ENCODE data around the gene GPC4.

GRCh38 chrX:133359466-133359865 lies 55.8 kb downstream of the GPC4 start:
- TF ChIP-seq MAX (IDR thresholded peaks at IDR 0.05) = no peak
- no peak for TF ChIP-seq EGR1 (IDR thresholded peaks at IDR 0.05; ENCODE audit: low read depth in 2 of 2)
- TF ChIP-seq CTCF (IDR thresholded peaks at IDR 0.05; ENCODE audit: low read depth, low read length, missing input control) = no peak
- TF ChIP-seq ATF3 (IDR thresholded peaks at IDR 0.05) = no peak
- no peak for TF ChIP-seq ZBTB33 (IDR thresholded peaks at IDR 0.05)
- TF ChIP-seq RAD21 (IDR thresholded peaks at IDR 0.05) = no peak
- no peak for TF ChIP-seq REST (IDR thresholded peaks at IDR 0.05)
- no peak for TF ChIP-seq YY1 (IDR thresholded peaks at IDR 0.05)
